Activated CD4-positive, alpha-beta T cell treated with anti-CD3 and anti-CD28 coated beads for 24 hours (primary cell): ENCODE measurements around the gene ARL15.
"Not testable (repeated sequence)": the region's sequence is repeated elsewhere in the genome, so short reads cannot be mapped to it uniquely, and the experiment has no call there.

Experiments used
- DNase-seq, 2 donors: peaks; one replicate each; pipeline ENCODE4 v3.0.0-alpha.2; 2020; ENCODE audit warnings: low read depth in 2 of 2

Gene ARL15

DNA sequence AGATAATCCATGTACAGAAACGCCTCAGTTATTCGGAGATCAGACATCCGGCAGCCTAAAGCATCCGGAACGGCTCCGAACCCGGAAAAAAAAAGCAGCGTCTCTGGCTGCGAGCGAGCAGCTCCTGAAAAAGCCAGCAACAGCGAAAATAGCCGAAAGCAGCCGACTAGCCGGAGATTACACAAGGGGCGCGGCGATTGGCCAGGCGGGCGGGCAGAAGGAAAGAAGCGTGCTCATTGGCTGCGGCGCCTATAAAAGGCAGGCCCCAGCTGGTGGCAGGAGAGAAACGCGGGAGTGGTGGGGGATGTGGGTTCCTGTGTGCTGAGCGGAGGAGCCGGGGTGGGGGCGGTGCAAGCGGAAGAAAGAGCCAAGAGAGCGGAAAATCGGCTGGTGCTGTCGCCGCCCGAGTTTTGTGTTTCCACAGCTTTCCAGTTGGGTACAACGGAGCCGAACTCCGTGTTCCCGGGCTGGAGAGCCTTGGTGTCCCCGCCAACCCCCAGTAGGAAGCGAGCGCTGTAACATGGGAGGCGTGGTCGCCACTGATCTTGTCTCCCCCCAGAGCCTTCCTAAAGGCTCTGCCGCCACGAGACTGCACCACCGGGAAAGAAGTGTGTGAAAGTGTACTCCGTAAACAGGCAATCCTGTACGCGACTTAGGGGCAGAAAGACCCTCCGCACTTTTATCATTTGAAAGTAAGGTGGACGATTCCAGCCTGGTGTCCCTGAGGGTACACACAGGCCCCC, at the start of gene ARL15:
ARL15 (minus strand) TSS at position 141 of the 743 bp plus-strand sequence.
- peak; percentile 93 to 96 for DNase-seq

DNA sequence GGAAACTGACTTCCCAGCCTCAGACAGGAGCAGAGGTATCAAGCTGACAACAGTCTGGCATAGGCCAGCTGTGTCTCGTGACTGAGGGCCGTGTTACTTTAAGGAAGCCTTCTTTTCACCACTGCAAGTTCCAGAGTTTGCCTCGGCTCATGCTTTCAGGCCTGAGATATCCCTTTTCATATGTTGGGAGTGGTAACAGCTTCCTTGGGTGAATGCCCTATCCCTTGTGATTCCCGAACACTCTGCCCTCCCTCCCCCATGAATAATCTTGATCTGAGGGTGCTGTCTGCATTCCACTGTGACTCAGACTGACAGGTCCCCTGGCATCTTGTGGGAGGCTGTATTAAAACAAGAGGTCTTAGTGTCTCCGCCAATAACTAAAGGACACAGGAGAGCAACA, 49.7 kb upstream of the ARL15 start:
- no peak for DNase-seq

DNA sequence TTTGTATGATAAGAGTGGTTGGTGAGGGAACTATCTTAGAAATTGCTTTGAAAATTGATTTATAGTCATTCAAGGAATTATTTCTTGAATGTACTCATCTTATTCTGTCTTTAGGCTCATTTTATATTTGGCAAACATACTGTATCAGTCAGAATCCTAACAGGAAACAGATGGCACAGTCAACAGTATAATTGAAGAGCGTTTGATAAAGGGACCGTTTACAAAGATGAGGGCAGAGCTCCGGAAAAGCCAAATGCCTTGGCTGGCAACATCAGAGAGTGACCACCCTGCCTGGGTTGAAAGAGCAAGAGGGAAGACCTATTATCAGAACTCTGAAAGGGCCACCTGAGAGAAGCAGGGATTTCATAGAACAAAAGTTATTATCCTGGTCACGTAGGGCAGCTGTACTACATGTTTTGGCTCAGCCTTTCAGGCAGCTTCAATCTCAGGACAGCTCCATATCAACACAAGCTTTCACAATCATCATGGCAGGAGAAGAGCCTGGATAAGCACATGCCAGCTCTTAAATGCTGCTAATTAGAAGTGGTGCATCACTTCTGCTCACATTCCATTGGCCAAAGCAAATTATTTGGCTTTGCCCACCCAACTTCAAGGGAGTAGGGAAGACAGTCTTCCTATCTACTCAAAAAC, 47.2 kb upstream of the ARL15 start:
- no peak for DNase-seq

DNA sequence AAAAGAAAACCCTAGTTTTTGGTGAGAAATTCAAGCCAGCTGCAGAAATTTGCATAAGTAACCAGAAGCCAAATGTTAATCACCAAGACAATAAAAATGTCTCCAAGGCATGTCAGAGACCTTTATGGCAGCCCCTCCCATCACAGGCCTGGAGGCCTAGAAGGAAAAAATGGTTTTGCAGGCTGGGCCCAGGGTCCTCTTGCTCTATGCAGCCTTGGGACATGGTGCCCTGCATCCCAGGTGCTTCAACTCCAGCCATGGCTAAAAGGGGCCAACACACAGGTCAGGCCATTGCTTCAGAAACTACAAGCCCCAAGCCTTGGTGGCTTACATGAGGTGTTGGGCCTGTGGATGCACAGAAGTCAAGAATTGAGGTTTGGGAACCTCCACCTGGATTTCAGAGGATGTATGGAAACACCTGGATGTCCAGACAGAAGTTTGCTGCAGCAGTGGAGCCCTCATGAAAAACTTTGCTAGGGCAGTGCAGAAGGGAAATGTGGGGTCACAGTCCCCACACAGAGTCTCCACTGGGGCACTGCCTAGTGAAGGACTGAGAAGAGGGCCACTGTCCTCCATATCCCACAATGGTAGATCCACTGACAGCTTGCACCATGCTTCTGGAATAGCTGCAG, 43.7 kb upstream of the ARL15 start:
- DNase-seq: not testable (repeated sequence)

DNA sequence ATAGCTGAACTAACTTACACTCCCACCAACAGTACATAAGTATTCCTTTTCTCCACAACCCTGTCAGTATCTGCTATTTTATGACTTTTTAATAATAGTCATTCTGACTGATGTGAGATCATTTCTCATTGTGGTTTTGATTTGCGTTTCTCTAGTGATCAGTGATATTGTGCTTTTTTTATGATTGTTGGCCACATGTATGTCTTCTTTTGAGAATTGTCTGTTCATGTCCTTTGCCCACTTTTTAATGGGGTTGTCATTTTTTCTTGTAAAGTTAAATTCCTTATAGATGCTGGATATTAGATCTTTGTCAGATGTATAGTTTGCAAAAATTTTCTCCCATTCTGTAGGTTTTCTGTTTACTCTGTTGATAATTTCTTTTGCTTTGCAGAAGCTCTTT, 42.2 kb upstream of the ARL15 start:
- not testable (repeated sequence) for DNase-seq

DNA sequence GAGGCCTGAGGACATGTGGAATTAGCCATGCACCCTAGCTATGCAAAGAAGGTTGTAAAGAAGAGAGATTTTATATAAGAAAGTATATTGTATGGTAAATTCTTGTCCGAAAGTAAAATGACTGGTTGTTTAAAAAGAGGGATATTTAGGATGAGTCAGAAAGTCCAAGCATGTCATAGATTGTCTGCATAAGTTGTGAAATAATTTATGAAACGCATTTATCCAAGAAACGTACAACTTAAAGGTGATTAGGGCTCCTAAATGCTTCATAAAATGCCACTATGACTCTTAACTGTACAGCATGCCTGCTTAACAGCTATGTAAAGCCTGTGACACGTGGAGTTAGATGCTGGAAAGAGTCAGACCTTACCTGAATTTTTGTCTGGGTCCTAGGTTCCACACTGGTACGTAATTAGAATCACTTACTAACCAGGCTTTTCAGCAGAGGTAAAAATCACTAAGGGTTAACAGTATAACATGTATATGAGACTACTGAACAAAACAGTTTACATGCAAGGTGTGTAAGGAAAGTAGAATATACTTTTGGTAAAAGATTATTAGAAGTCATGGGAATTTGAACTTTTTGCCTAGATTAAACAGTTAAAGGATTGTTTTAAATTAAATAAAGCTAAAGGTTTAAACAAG, 37.0 kb upstream of the ARL15 start:
- DNase-seq: no peak

DNA sequence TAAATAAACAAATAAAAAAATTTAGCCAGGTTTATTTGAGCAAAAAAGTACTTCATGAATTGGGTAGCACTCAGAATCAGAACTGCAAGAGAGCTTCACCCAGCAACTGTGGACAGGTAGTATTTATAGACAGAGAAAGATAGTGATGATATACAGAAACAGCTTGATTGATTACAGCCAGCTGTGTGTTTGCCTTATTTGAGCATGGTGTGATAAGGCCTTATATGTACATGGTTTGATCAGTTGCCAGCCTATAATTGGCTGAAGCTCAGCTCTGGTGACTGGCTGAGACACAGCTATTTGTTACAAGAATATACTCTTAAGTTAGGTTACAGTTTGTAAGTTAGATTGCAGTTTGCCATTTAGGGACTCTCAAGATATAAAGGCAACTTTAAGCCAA, 34.3 kb upstream of the ARL15 start:
- no peak for DNase-seq

DNA sequence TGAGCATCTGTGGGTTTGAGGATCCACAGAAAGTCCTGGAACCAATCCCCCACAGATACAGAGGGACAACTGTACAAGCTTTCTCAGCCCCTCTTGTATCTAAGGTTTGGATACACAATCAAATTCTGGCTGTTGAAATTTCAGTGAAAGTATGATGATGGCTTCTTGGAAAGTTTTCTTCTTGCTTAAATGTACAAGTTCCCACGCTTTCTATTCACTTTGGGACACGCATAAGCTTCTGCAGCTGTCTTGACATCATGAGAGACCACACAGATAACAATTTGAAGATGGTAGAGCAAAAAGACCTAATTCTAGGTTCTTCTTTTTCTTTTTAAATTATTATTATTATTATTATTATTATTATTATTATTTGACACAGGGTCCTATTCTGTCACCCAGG, 31.6 kb upstream of the ARL15 start:
- DNase-seq: no peak

DNA sequence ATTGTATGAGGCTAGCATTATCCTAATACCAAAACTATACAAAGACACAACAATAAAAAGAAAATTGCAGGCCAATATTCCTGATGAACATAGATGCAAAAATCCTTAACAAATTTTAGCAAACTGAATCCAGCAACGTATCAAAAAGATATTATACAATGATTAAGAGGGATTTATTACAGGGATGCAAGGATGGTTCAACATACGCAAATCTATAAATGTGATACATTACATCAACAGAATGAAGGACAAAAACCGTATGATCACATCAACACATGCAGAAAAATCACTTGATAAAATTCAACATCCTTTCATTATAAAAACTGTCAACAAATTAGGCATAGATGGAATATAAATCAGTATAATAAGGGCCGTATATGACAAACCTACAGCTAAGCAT, 27.1 kb upstream of the ARL15 start:
- DNase-seq: no peak

DNA sequence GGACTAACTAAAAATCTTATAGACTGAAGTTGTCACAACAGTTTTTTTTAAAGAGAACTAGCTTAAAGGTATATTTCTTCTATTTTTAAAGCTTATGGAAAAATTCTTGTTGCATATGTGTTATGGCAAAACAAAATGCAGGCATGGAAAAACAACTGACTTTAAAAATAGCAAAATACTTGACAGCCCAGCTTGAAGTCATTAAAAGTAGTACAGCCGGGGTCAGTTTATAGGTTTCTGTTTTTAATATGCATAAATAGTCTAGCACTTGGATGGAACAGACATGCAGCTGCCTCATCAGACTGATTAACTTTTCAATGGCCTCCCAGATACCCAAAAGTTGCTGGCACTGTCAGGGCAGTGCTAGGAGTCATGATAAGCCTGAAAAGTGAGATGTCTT, 22.3 kb upstream of the ARL15 start:
- DNase-seq: no peak

DNA sequence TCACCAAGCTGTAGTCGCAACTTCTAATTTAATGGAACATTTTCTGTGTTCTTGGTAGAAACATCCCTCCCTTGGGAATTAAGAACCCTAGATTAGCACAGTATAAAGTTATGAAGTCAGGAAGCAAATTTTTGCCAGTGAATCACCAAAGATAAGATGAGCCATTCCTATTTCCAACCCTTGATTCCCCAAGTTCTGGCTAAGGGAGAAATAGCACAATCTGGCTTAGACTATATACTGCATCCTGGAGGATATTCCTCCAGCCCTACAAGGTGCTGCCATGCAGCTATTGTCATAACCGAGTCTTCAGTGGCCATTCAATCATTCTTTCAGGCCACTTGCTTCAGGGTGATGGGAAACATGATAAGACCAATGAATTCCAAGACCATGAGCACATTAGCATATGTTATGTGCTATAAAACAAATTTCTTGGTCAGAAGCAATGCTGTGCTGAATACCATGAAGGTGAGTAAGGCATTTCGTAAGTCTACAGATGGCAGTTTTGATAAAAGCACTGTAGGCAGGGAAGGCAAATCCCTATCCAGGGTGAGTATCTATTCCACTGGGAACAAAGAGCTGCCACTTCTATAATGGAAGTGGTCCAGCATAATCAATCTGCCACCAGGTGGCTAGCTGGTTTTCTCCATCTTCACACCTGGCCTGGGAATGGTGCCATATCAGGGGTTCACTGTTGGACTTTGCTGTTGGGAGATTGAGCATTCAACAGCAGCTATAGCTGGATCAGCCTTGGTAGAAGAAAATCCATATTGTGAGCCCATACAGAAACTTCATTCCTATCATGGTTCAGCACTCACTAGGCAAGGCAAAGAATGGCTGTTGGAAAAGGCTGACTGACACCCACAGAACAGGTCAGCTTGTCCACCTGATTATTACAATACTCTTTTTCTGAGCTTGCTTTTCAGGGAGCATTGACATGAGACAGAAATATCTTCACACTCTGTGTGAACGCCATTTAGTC, 19.6 kb upstream of the ARL15 start:
- no peak for DNase-seq

DNA sequence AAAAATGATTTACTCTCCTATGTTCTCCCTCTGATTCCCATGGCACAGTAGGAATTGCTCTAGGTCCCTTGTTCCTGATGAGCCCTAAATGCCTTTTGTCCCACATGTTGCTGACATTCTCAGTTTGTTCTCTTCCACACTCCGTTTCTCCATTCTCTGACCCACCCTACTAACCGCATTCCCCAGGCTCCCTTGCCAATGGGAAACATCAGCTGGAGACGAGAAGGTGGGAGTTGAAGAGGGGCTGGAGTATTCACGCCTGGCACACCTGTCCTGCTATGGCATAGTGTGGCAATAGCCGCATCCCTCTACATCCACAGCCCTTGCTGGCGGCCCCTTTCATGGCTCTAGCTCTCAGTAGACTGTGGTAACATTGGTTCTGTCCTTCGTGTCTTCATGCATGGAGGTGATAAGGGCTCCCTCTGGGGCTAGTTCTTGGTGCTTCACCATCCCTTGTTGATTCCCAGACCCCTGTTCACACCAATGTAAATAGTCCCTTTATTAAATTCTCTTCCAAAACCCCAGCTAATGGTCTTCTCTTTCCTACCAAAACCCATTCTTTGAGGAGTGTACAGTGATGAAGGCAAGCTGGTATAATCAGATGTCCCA, 16.4 kb upstream of the ARL15 start:
- no peak for DNase-seq

DNA sequence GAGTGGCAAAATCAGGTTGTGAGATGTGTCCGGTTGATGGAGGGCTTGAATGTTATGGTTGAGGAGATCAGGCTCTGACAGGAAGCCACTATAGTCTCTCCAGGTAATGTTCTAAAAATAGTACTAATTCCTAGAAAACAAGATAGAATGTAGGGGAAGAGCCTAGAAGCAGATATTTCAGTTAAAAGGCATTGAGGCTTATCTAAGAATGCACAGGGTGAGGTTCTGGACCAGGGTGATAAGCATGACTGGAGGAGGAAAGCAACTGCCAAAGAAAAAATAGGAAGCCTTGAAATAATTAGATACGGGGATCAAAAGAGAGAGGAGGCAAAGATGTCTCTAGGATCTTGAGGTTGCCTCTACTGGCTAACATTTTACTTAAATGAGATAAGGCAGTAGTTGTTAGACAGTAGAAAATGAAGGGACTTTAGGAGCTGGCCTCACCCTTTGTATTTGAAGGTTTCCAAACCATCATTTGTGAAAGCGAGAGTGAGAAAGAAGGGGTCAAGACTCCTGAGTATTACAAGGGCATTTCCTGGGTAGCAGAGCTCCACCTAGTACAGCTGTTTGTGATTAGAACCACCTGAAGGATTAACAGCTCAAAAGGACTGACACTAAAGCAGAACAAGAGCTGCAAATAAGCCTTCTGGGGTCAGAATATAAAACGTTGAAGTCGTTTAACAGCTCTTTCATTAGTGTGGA, 15.4 kb upstream of the ARL15 start:
- DNase-seq: no peak

DNA sequence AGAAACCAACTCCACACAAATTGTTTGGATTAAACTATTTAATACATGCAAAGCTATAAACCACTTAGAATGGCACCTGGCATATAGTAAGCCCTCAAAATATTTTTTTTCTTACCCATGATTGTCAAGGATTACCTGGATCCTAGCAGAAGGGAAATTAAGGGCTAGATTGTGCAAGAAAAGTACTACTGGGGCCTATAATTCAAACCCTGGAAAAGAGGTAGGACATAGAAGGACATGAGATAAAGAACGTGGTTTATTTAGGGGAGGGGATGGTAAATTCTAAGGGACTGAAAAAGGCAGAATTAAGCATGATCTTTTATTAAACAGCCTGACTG, 14.9 kb upstream of the ARL15 start:
- no peak for DNase-seq

DNA sequence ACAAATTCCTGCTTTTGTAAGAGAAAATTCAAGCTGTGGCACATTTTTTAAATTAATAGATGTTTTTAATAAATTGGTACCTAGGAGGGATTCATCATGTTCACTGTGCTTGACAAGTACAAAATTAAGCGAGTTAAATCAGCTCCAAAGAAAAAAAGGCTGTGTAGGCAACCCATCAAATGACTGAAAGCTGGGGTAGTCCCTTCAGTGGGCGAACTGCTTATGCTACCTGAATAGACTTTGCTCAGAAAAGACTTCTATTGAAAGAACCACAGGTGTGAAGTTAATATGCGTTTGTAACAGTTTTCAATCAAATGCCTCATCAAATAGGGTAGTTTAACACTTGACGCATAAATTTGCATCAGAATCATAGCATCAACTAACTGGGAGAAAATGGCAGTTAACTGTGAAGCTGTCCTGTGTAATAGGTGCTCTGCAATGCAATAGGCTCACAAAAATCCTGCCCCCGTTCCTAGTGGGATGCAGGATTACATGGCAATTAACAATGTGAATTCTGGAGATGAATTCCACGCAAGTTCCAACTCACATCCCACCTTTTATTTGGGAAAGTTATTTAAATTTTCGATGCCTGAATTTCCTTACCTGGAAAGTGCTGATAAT, 14.4 kb upstream of the ARL15 start:
- no peak for DNase-seq

DNA sequence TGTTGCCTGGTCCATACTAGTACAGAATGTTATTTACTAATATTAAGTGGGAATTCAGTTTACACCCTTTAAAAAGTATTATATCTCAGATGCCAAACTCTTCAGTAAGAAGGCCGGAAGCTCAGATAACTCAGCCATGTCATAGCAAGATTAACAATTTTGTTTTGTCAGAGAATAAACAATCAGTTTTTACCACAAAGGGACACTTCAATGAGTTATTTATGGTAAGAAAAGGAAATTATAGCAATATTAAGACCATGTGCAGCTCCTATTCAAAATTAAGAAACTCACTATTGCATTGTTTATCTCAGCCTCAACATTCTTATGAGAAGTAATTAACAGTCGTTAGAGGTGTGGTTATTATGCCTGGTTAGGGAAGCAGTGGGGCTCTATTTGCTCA, 13.1 kb upstream of the ARL15 start:
- DNase-seq: no peak

DNA sequence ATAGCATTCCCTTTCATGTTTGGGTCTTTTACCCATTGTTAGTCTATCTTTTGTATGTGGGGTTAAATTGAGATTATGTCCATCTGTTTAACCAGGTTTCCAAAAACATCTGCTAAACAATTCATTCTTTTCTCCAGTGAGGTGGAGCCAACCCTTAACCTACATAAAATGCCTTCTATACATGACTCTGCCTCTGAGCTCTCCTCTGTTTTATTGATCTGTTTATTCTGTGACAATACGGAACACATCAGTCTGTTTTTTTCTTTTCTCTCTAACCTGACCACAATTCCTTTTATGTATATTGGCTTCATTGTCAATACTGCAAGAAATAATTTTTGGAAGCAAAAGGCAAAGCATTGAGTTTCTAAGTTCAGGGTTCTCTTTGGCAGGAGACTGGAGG, 9.9 kb upstream of the ARL15 start:
- no peak for DNase-seq

DNA sequence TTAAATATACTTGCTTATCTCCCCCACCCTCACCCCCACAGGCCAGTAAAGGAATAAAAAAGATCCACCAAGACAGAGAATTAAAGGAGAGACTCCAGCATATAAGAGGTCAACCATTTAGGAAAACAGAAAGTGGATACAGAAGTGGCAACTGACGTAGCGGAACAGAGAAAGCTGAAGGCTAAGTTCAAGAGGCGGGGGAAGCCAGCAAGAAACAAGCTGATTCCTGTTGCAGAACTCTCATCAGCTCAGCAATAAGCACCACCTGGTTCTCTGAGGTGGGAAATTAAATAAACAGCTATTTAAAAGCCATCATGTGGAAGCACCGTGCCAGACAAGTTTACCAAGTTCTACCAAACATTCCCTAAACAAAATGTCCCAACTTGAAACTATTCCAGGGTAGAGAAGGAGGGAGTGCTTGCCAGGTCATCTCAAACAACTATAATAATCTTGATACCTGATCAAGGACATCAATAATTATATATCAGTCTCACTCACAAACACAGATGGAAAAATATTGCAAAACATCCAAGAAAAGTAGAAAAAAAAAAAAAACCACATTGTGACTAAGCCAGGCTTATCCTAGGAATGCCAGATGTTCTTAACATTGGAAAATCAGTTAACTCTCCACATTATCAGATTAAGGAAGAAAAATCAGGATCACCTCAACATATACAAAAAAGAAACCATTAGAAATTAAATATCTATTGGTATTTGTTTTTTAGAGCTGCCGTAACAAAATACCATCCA, 7.3 kb upstream of the ARL15 start:
- no peak for DNase-seq
